Suprapubic skin (tissue), 4 donors: ENCODE measurements around the gene ZNF275. TPM values are rescaled to one million over a fixed set of nuclear protein-coding genes. Genes with fewer than 3 reads are reported as not detected.

Experiments
- DNase-seq, 2 donors: peaks; one replicate each; pipeline ENCODE4 v3.0.0-alpha.2; 2019; ENCODE audit warnings: low spot score in 2 of 2
- H3K27ac ChIP-seq: fragments of 200-600 bp; sonication (generic); one replicate; pipeline ENCODE4 v1.5.1; 2019
- H3K27me3 ChIP-seq: fragments of 200-600 bp; sonication (generic); one replicate; pipeline ENCODE4 v1.5.1; 2019
- H3K36me3 ChIP-seq: fragments of 200-600 bp; sonication (generic); one replicate; pipeline ENCODE4 v1.5.1; 2019
- H3K4me1 ChIP-seq: fragments of 200-600 bp; sonication (generic); one replicate; pipeline ENCODE4 v1.5.1; 2019
- H3K4me3 ChIP-seq: fragments of 200-600 bp; sonication (generic); one replicate; pipeline ENCODE4 v1.5.1; 2019; ENCODE audit warnings: mild to moderate bottlenecking
- H3K9me3 ChIP-seq: fragments of 200-600 bp; sonication (generic); one replicate; pipeline ENCODE4 v1.5.1; 2019
- EP300 ChIP-seq: sonication (generic); formaldehyde crosslinking; IDR thresholded peaks from one replicate; pipeline ENCODE4 v1.6.1; 2017; ENCODE audit warnings: antibody characterized with exemption
- POLR2A ChIP-seq, 2 donors: fragments of 450-650 bp; IDR thresholded peaks; one replicate each; pipeline ENCODE4 v1.6.1; 2017; ENCODE audit warnings: antibody characterized with exemption in 2 of 2, mild to moderate bottlenecking in 2 of 2, moderate library complexity in 2 of 2
- POLR2AphosphoS5 ChIP-seq, 3 donors: sonication (generic); formaldehyde crosslinking; IDR thresholded peaks; one replicate each; pipeline ENCODE4 v1.6.1; 2017; ENCODE audit warnings: antibody characterized with exemption in 3 of 3
- WGBS: methylation state at CpG from one replicate; pipeline ENCODE4 v1.1.5; 2018; 5-methylcytosine and 5-hydroxymethylcytosine counted together
- total RNA-seq, 4 donors: library from RNA; depleted of rRNA; stranded (reverse); fragments of >200 nt; gene quantifications; one replicate each; pipeline ENCODE4 v1.1.0, GENCODE V29; 2016
- TF ChIP-seq, protein P1 (sequence below), 2 donors: fragments of 200-600 bp in 1 of 2; fragments of 450-650 bp in 1 of 2; sonication (generic) in 1 of 2; IDR thresholded peaks; one replicate each; pipeline ENCODE4 v1.5.1; 2016 to 2019; ENCODE audit warnings: antibody characterized with exemption in 2 of 2, mild to moderate bottlenecking in 1 of 2, moderate library complexity in 1 of 2

Gene ZNF275
- total RNA-seq, 4 donors from 2014 or later, result 2.3 to 4.3 (median 3.3) TPM

DNA sequence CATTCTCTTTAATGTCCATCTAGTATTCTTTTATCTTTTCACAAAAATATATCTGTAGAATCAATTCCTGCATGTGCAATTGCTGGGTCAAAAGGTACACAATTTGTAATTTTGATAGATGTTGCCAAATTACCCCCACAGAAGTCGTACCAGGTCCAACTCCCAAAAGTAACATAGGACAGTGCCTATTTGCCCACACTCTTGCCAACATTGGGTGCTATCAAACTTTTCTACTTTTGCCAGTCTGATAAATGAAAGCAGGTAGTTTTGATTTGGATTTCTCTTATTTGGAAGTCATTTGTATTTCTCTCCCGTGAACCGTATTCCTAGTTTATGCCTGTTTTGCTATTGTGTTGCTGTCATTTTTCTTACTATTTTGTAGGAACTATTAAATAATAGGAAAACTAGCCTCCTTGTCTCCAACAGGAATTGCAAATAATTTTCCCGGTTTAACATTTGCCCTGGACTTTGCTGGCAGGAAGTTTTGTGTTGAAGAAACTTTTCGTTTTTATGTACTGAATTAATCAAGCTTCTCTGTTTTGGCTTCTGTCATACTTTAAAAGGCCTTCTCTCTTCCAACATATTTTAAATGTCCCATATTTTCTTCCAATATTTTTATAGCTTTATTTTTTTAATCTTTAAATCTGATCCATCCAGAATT, 33.1 kb downstream of the ZNF275 start:
- Histone ChIP-seq H3K4me1 (no peaks in the 10 kb centered on the region), H3K36me3 (no peaks in the 10 kb centered on the region), H3K27me3 (no peaks in the 10 kb centered on the region), H3K4me3 (no peak overlapping the region), H3K9me3 (no peaks in the 10 kb centered on the region), H3K27ac (no peak overlapping the region)
- no peak for DNase-seq
- no peak for TF ChIP-seq POLR2AphosphoS5 (IDR thresholded peaks at IDR 0.05)
- TF ChIP-seq, protein P1, sequence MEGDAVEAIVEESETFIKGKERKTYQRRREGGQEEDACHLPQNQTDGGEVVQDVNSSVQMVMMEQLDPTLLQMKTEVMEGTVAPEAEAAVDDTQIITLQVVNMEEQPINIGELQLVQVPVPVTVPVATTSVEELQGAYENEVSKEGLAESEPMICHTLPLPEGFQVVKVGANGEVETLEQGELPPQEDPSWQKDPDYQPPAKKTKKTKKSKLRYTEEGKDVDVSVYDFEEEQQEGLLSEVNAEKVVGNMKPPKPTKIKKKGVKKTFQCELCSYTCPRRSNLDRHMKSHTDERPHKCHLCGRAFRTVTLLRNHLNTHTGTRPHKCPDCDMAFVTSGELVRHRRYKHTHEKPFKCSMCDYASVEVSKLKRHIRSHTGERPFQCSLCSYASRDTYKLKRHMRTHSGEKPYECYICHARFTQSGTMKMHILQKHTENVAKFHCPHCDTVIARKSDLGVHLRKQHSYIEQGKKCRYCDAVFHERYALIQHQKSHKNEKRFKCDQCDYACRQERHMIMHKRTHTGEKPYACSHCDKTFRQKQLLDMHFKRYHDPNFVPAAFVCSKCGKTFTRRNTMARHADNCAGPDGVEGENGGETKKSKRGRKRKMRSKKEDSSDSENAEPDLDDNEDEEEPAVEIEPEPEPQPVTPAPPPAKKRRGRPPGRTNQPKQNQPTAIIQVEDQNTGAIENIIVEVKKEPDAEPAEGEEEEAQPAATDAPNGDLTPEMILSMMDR (IDR thresholded peaks at IDR 0.05), result no peak
- no peak for TF ChIP-seq POLR2A (IDR thresholded peaks at IDR 0.05)
- TF ChIP-seq EP300, result no peak
- WGBS, result 77% methylated on average over 5 of the region's 5 CpGs

DNA sequence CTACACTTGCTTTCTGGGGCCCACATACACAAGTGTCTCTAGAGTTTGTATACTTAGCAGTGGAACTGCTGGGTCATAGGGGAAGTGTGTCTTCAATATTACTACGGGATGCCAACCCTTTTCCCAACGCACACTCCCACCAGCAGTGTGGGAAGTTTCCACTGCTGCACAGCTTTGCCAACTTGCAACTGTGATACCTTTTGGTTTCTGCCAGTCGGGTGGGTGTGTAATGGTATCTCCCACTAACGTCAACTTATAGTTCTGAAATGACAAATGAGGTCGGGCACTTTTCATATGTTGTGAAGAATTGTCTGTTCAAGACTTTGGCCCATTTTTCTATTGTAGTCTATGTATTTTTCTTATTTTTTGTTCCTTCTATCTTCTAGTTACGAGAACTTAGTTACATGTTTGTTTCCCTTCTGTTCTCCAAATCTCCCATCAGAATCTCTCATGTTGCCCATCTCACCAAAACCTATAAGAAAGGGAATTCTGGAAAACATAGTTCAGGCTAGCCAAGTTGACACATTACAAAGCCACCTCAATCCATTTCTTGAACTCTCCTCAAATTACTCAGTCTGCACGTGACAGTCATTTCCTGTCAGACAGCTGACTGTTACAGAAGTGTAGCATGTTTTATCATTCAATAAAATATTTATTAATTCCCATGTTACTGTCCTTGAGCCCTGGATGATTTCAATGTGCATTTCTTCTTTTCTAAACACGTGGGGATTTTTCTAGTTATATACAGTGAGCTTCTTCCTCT, 36.5 kb downstream of the ZNF275 start:
- DNase-seq, result no peak
- WGBS, result 72% methylated on average over 8 of the region's 8 CpGs
- no peaks in the 10 kb centered on the region for H3K27me3 ChIP-seq
- TF ChIP-seq EP300, result no peak
- TF ChIP-seq, protein P1 (IDR thresholded peaks at IDR 0.05), result no peak
- TF ChIP-seq POLR2AphosphoS5 (IDR thresholded peaks at IDR 0.05), result no peak
- no peak for TF ChIP-seq POLR2A (IDR thresholded peaks at IDR 0.05)
- no peaks in the 10 kb centered on the region for H3K4me1 ChIP-seq
- H3K4me3 ChIP-seq, result no peak overlapping the region
- no peaks in the 10 kb centered on the region for H3K9me3 ChIP-seq
- H3K27ac ChIP-seq, result no peak overlapping the region
- no peaks in the 10 kb centered on the region for H3K36me3 ChIP-seq

DNA sequence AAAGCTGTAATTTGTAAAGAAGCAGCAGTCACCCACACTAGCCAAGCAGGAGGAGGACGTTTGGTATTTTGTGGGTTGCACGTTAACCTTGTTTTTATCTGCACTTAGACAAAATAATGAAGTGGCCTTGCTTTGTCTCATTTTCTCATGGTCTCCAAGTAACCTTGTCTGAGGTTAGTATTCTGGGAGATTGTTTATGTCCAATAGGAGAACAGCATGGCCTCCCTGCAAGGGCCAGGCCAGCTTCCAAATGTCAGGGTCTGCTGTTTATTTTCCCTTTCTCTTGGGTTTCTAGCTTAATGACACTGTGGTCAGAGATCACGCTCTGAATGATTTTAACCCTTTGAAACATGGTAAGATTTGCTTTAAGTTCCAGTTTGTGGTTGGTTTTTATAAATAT, 37.3 kb downstream of the ZNF275 start:
- Histone ChIP-seq H3K27me3 (no peaks in the 10 kb centered on the region), H3K4me1 (no peaks in the 10 kb centered on the region), H3K27ac (no peak overlapping the region), H3K9me3 (no peaks in the 10 kb centered on the region), H3K36me3 (no peaks in the 10 kb centered on the region), H3K4me3 (no peak overlapping the region)
- 52% methylated on average over 3 of the region's 3 CpGs for WGBS
- DNase-seq, result no peak
- no peak for TF ChIP-seq POLR2A (IDR thresholded peaks at IDR 0.05)
- TF ChIP-seq, protein P1 (IDR thresholded peaks at IDR 0.05), result no peak

DNA sequence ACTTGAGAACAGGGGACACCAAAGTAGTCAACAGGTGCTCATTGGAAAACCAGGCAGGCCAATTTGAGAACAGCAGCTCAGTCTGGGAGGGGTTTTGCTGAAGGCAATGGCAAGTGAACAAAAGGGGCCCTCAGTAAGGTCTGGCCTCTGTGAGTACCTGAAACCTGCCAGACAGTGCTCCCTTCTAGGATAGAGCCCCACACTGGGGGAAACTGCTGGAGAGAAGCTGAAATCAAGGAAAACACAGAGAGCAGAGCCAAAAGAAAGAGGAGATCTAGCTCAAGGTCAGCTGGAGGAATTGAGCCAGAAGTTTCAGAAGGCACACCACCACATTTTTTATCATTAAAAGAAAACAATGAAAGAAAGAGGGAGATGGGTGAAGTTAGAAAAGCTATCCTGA, 39.0 kb downstream of the ZNF275 start:
- no peak for DNase-seq
- Histone ChIP-seq H3K4me1 (no peaks in the 10 kb centered on the region), H3K27ac (no peak overlapping the region), H3K9me3 (no peaks in the 10 kb centered on the region), H3K27me3 (no peaks in the 10 kb centered on the region), H3K36me3 (no peaks in the 10 kb centered on the region), H3K4me3 (no peak overlapping the region)
- TF ChIP-seq POLR2A (IDR thresholded peaks at IDR 0.05), result no peak
- TF ChIP-seq POLR2AphosphoS5 (IDR thresholded peaks at IDR 0.05), result no peak
- TF ChIP-seq EP300, result no peak
- TF ChIP-seq, protein P1 (IDR thresholded peaks at IDR 0.05), result no peak

DNA sequence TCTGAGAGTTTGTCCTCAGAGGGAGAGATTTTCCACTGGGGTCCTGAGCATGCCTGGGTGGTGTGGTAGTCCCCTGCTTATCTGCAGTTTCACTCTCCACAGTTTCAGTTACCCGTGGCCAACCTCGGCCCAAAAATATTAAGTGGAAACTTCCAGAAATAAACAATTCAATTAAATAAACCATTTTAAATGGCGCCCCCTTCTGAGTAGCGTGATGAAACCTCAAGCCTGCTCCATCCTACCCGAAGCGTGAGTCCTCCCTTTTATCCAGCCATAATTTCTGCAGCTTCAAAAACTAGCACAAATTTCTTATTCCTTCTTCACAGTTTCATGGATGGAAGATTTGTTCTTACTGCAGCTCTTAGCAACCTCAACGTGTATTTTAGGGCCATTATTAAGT, 40.5 kb downstream of the ZNF275 start:
- H3K9me3 ChIP-seq, result no peaks in the 10 kb centered on the region
- no peak overlapping the region for H3K4me3 ChIP-seq
- H3K36me3 ChIP-seq, result no peaks in the 10 kb centered on the region
- WGBS, result 71% methylated on average over 7 of the region's 7 CpGs
- H3K27me3 ChIP-seq, result no peaks in the 10 kb centered on the region
- no peak overlapping the region for H3K27ac ChIP-seq
- TF ChIP-seq EP300 (no peak), POLR2A (IDR thresholded peaks at IDR 0.05) (no peak), POLR2AphosphoS5 (IDR thresholded peaks at IDR 0.05) (no peak)
- TF ChIP-seq, protein P1 (IDR thresholded peaks at IDR 0.05), result no peak
- DNase-seq, result no peak
- no peaks in the 10 kb centered on the region for H3K4me1 ChIP-seq
